ENCODE data around the gene OR4C46. TPM values are rescaled to one million over a fixed set of nuclear protein-coding genes. Genes with fewer than 3 reads are reported as not detected.
A peak's percentile ranks its signal among the peaks of the same experiment; 100 is the strongest.

OR4C46 gene
- total and polyA plus RNA-seq, 9 of the 15 experiments (the other 6 are each of a cell fraction or from before 2014, with no cell fraction given) = not detected

DNA sequence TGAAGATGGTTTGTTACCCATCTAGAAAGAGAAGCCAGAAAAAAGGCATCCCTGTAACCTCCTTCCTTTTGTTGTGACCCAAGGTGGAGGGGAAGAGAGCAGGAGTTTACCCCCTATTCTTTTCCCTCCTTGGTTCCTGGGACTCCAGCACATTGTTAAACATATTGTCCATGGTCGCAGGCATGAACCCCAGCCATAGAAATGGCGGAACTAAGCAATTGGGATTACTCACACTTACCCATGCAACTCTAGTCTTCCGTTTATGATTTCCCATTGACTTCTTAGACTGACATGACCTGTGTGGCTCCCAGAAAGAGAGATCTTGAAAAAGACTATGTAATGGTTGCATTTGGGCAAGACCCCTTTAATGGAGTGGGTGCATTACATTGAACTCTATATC is 45.4 kb downstream of the OR4C46 start:
- H3K4me1 ChIP-seq (replicated peaks in 1 of 2; ENCODE audit: control insufficient read depth in 2 of 2, insufficient read depth in 2 of 2, low read length in 2 of 2) = no peaks in the 10 kb centered on the region
- H2AFZ ChIP-seq (ENCODE audit: low read depth, low read length) = no peak overlapping the region
- no peaks in the 10 kb centered on the region for H4K20me1 ChIP-seq (replicated peaks; ENCODE audit: control insufficient read depth, insufficient read depth, low read length)
- CTCF ChIA-PET (ENCODE audit: low intra/inter-chr PET ratio) = no interaction called here
- H3K9ac ChIP-seq (ENCODE audit: insufficient read depth in 1 of 2, low read depth in 2 of 2, low read length in 2 of 2) = no peak overlapping the region
- 0% methylated on average over 3 of the region's 3 CpGs for WGBS (ENCODE audit: insufficient coverage, low coverage, missing lambda C conversion rate)
- in situ Hi-C loops (cut with MboI) (no loop called here), intact Hi-C loops (cut with micrococcal nuclease) (no loop called here)
- H3K27me3 ChIP-seq (ENCODE audit: control insufficient read depth in 2 of 2, insufficient read depth in 2 of 2, low read length in 2 of 2) = no peaks in the 10 kb centered on the region
- POLR2A ChIA-PET = no interaction called here
- H3K36me3 ChIP-seq (ENCODE audit: control insufficient read depth, insufficient read depth, low read length) = no peaks in the 10 kb centered on the region
- TF ChIP-seq CBX5 (IDR thresholded peaks at IDR 0.05; ENCODE audit: borderline replicate concordance, low read depth) (0 out of 2 replicates have a peak, but pooled peaks have one; percentile 29), ZNF699 (CRISPR knock-in tag; IDR thresholded peaks at IDR 0.05; ENCODE audit: insufficient replicate concordance) (no peak)
- ATAC-seq = no peak
- no peak for FAIRE-seq
- H3K27ac ChIP-seq (ENCODE audit: extremely low read depth, low read depth, low read length) = no peak overlapping the region
- BruUV-seq (replicated peaks) = no TSS peak
- no peak overlapping the region for H3K4me2 ChIP-seq (ENCODE audit: insufficient read depth, low read length)
- no peaks in the 10 kb centered on the region for H3K9me3 ChIP-seq (replicated peaks; ENCODE audit: control insufficient read depth, insufficient read depth, low read depth, low read length)
- no peak overlapping the region for H3K4me3 ChIP-seq
- H3K79me2 ChIP-seq (ENCODE audit: control insufficient read depth, insufficient read depth, low read length) = no peaks in the 10 kb centered on the region
- DNase-seq (ENCODE audit: extremely low read depth in 1 of 4, low spot score in 3 of 4) = peak in 1 of 4 experiments; percentile 2
- no peaks in the 10 kb centered on the region for H3K9me1 ChIP-seq (ENCODE audit: control insufficient read depth, insufficient read depth, low read length)

Other genes starting within 250 kb of the OR4C46 start
- not detected in 2 replicates for gene OR4A5, start 102.8 kb upstream of the OR4C46 start, total RNA-seq (2014; rRNA removed)
- gene OR4A5, start 102.8 kb upstream of the OR4C46 start, total RNA-seq (2014; rRNA removed; fragmentation: Illumina TruSeq; extraction: Trizol) = not detected in 2 replicates
- gene OR4A5, start 102.8 kb upstream of the OR4C46 start, total RNA-seq (2015; rRNA removed; fragmentation: Illumina TruSeq; extraction: Trizol) = not detected in 2 replicates
- not detected in 2 replicates for gene OR4A5, start 102.8 kb upstream of the OR4C46 start, total RNA-seq (2021)
- gene OR4A5, start 102.8 kb upstream of the OR4C46 start, polyA plus RNA-seq (2011; rRNA removed) = not detected in 2 replicates
- gene OR4A5, start 102.8 kb upstream of the OR4C46 start, polyA plus RNA-seq (2014; fragmentation: Illumina TruSeq; extraction: Trizol) = not detected in 2 replicates
- gene OR4A5, start 102.8 kb upstream of the OR4C46 start, polyA plus RNA-seq (2014; fragmentation: Nextera tagmentation; extraction: Ambion mirVana) = not detected
- not detected in 2 replicates for gene OR4A5, start 102.8 kb upstream of the OR4C46 start, polyA plus RNA-seq (2014; rRNA removed)

Data from K562 (cell line).